Neuron (in vitro differentiated cells): ENCODE measurements around the gene DEAF1.

Source experiments
- H2AFZ ChIP-seq: one replicate; pipeline ENCODE4 v1.6.1; 2013; ENCODE audit warnings: low read depth, mild to moderate bottlenecking, inconsistent platforms, low read length, moderate library complexity
- H3K27me3 ChIP-seq: one replicate; pipeline ENCODE4 v1.6.1; 2013; ENCODE audit warnings: low read length; ENCODE audit not compliant: insufficient read depth
- H3K36me3 ChIP-seq: one replicate; pipeline ENCODE4 v1.6.1; 2013; ENCODE audit warnings: low read length; ENCODE audit not compliant: insufficient read depth
- H3K4me1 ChIP-seq: one replicate; pipeline ENCODE4 v1.6.1; 2013; ENCODE audit warnings: low read length; ENCODE audit not compliant: insufficient read depth
- H3K4me3 ChIP-seq: 2 replicates; pipeline ENCODE4 v1.5.1; 2013; ENCODE audit warnings: mild to moderate bottlenecking, low read length, moderate library complexity
- H3K9me3 ChIP-seq: one replicate; pipeline ENCODE4 v1.6.1; 2013; ENCODE audit warnings: low read length

Gene DEAF1

DNA sequence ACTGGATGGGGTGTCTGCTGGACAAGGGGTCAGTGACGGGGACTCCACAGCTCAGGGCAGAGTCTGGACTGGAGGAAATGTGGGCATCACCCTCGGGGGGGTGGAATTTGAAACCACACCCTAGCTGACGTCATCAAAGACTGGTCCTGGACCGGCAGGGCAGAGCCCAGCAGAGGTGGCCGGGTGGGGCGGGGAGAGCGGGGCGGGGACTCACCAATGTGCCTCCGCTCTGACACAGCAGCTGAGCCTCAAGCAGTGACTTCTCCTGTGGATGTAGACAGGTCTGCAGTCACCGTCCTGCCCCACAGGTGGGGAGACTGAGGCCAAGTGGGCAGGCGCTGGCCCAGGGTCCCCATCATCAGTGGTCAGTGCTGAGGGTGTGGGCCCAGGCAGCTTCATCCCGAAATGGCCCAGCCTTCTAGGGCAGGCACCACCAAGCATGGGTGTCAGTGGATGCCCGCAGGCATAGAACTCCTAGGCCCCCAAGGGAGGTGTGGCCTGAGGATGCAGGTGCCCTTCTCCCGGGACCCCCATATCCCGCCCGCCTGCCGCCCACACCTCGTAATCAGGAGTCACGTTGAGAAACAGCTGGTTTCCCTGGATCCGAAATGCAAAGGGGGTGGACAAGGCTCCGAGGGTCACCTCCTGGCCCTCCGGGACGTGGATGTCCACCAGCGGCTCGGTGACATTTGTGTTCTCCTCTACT is 70.9 kb downstream of the DEAF1 start:
- H3K36me3 ChIP-seq: peaks cover under 1% of the 10 kb centered on the region
- no peaks in the 10 kb centered on the region for H3K9me3 ChIP-seq
- no peak overlapping the region for H3K4me3 ChIP-seq
- H3K4me1 ChIP-seq: no peaks in the 10 kb centered on the region
- H3K27me3 ChIP-seq: no peaks in the 10 kb centered on the region
- no peak overlapping the region for H2AFZ ChIP-seq

DNA sequence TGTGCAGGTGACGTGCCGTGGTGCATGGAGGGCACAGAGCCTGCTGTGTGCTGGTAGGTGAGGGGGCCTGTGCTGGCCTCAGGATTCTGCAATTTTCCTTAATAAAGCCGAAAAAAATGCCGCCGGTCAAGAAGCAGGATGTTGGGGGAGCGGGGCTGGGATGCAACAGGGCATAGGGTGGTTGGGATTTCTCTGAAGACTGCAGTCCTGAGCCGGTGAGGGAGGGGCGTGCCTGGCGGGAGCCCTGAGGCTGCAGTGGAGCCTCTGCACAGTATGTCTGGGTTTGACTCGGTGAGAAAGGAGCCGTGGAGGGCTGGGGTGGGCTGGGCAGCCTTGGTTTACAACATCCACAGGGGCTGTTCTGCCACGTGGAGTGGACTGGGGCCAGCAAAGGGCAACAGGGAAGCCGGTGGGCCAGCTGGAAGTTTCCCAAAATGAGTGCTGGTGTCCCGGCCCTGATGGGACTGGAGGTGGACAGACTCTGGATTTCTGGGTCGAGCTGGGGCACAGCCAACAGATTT is 71.6 kb downstream of the DEAF1 start:
- Histone ChIP-seq H3K36me3 (peaks cover 2% of the 10 kb centered on the region), H3K9me3 (no peaks in the 10 kb centered on the region), H2AFZ (no peak overlapping the region), H3K4me1 (no peaks in the 10 kb centered on the region), H3K4me3 (no peak overlapping the region), H3K27me3 (no peaks in the 10 kb centered on the region)

DNA sequence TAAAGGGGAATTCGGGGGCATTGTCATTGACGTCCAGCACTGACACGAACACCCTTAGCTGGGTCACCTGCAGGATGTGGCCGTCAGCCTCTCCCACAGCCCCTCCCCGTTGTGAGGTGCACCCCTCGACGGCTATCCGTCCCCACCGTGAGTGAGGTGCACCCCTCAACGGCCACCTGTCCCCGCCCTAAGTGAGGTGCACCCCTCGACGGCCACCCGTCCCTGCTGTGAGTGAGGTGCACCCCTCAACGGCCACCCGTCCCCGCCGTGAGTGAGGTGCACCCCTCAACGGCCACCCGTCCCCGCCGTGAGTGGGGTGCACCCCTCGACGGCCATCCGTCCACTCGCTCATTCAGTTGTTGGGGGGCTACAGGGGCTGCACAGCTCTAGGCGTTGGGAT is 73.2 kb downstream of the DEAF1 start:
- Histone ChIP-seq H3K4me1 (no peaks in the 10 kb centered on the region), H3K36me3 (peaks cover 9% of the 10 kb centered on the region)

DNA sequence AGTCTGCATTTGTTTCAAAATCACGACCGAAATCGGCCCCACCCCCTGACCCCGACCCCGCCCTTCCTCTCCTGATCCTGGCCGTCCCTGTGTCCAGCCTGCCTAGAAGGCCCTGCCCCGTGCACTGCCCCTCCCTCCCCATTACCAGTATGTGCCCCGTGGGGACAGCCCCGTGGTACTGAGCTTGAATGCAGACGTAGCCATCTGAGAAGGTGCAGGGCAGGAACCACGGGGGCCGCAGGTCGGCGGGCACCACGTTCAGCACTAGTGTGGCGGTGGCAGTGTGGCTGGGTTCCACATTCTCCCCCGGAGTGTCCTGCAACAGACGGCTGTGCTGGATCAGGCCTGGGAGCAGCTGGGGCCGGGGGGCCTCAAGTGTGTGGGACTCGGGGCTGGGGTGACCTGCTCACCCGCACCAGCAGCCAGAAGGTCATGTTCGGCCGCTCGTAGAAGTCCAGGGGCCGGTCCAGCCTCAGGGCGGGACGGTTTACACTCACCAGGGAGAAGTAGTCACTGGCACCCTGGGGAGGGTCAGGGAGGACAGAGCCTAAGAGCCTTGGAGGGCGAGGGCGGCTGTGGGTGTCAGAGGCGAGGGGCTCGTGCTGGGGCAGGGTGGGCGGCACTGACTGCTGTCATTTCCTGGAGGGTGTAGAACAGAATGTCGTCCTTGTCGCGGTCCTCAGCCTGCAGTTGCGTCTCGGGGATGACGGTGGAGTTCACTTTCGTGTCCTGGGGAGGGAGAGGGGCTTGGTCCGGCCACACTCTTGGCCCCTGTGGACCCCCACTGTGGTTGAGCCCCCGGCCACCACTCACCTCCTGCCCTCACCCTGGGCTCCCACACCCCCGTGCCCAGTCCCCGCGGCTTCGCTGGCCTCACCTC is 73.8 kb downstream of the DEAF1 start:
- H3K36me3 ChIP-seq: peaks cover 9% of the 10 kb centered on the region
- H3K4me3 ChIP-seq: no peak overlapping the region
- H3K4me1 ChIP-seq: peaks cover under 1% of the 10 kb centered on the region
- no peaks in the 10 kb centered on the region for H3K27me3 ChIP-seq
- no peaks in the 10 kb centered on the region for H3K9me3 ChIP-seq
- H2AFZ ChIP-seq: no peak overlapping the region

More for the DNA sequence above, 73.2 kb downstream of the DEAF1 start:
- Histone ChIP-seq H2AFZ (no peak overlapping the region), H3K4me3 (no peak overlapping the region), H3K9me3 (no peaks in the 10 kb centered on the region), H3K27me3 (no peaks in the 10 kb centered on the region)

DNA sequence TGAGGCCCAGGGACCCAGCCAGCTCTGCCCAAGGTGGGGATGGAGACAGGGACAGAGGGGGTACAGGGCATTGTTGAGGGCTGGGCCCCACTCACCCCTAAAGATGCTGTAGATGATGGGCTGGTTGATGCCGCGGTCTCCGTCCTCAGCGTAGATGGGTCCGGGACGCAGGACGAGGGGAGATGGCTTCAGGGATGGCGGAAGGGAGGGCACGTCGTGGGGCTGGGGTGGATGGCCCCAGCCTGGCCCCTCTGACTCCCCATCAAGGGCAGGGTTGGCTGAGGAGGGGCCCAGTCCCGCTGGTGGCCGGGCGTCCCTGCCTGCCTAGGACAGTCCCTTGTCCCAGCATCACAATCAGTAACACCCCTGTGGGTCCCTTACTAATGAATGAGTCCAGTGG is 74.8 kb downstream of the DEAF1 start:
- no peak overlapping the region for H3K4me3 ChIP-seq
- H3K36me3 ChIP-seq: peaks cover 9% of the 10 kb centered on the region
- no peak overlapping the region for H2AFZ ChIP-seq
- no peaks in the 10 kb centered on the region for H3K9me3 ChIP-seq
- H3K27me3 ChIP-seq: no peaks in the 10 kb centered on the region
- peaks cover 6% of the 10 kb centered on the region for H3K4me1 ChIP-seq

DNA sequence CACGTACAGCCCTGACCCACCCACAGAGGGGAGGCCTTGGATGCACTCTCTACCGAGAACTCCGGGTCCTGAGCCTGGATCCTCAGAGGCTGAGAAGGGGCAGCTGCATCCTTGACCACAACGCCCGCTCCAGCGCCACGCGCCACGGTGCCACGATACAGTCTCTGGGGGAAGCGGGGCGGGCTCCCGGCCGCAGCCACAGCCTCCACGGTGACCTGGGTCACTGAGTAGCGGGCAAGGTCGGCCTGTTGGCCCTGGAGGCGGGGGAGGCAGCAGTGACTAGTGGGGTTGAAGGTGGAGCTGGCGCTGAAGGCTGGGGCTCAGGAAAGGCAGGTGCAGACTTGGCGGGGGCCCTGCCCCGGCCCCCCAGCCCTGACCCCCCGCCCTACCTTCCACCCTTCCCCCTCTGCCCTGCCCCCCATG is 75.4 kb downstream of the DEAF1 start:
- Histone ChIP-seq H3K4me1 (peaks cover 9% of the 10 kb centered on the region), H3K36me3 (peaks cover 9% of the 10 kb centered on the region), H3K4me3 (no peak overlapping the region), H3K9me3 (no peaks in the 10 kb centered on the region), H2AFZ (no peak overlapping the region), H3K27me3 (no peaks in the 10 kb centered on the region)

DNA sequence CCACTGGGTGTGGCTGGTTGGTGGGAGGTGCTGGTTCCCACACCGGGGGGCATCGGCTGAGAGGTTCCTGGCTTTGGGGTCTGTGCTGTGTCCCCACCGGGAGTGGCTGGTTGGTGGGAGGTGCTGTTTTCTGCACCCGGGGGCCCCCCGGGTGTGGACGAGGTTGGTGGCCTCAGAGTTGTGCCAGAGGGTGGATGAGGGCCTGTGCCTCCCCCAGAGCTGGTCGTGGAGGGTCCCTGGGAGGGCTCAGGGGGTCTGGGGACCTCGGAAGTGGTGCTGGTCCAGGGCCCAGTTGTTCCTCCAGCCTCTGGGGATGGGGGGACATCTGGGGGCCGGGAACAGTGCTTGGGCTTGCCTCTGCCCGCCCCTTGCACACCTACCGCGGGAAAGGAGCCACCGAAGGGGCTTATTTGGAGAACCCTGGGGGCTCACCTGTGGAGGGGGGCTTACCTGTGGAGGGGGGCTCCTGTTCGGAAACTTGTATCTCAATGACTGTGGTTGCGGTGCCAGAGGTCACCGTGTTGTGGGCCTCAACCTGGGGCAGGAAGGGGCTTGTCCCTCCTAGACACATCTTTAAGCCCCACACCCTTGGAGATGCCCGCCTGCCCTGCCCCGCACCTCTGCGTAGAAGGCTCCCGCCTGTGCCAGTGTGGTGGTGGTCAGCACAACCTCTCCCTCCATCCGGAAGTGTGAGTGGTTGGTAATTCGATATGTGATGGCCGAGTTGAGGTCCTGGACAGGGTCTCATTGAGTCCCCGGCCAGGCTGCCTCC is 76.0 kb downstream of the DEAF1 start:
- no peaks in the 10 kb centered on the region for H3K27me3 ChIP-seq
- no peak overlapping the region for H3K4me3 ChIP-seq
- H3K36me3 ChIP-seq: peaks cover 9% of the 10 kb centered on the region
- peaks cover 9% of the 10 kb centered on the region for H3K4me1 ChIP-seq
- H2AFZ ChIP-seq: no peak overlapping the region
- no peaks in the 10 kb centered on the region for H3K9me3 ChIP-seq

DNA sequence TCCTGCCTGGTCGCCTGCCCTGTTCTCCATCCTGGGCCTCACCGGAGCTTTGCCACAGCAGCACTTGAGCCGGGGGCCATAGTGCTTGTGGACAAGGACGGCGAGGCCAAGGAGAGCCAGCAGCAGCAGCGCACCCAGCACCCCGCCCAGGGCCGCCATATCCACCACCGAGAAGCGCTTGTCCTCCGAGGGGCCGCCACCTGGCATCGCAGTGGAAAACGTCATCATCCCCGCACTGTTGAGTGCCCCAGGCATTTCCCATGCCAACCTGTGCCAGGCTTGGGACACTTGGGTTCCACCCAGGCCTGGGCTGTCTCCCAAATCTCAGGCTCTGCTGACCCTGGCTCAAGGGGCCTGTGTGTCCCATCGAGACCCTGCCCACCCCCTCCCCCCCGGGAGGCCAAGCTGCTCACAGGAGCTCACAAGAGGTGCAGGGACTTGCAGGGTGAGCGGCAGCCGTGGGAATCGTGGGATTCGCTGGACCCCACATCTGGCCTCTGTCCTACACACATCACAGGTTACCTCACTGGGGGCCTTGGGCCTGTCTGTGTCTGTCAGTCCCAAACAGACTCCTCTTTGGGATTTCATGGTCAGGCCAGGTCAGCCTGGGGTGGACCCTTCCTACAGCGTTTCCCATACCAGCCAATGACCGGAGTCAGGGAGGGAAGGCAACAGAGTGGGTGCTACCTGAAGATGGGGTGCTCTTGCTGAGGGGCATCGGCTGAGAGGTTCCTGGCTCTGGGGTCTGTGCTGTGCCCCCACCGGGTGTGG is 76.9 kb downstream of the DEAF1 start:
- no peak overlapping the region for H3K4me3 ChIP-seq
- H2AFZ ChIP-seq: no peak overlapping the region
- no peaks in the 10 kb centered on the region for H3K9me3 ChIP-seq
- peaks cover 12% of the 10 kb centered on the region for H3K36me3 ChIP-seq
- H3K4me1 ChIP-seq: peaks cover 11% of the 10 kb centered on the region
- H3K27me3 ChIP-seq: no peaks in the 10 kb centered on the region

DNA sequence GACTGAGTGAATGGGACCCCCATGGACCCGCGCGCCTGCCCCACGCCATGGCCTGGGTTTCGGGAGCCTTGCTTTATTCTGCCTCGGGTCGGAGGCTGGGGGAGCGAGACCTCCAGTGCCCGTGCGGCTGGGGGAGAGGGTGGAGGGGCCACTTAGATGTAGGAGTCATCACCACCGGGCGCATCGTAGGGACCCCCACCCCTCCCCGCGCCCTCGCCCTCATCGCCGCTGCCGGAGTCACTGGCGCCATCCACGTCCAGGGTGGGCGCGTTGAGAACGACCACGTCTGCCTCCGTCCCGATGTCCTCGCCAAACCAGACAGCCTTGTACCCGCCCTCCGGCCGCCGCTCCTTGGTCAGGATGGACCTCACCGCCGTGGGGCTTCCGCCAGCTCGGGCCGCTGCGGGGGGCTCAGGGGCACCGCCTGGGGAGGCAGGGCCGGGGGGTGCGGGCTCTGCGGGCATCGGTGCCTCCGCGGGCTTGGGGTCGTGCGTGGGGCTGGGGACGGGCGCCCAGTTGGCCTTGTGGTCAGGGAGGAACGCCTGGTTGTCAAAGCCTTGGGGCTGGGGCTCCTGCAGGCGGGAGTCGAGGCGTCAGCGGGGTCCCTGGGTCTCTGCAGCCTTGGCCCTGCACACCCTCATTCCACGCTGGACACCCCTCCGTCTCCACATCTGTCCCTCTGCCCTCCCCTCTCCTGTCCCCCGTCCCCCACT is 77.7 kb downstream of the DEAF1 start:
- no peaks in the 10 kb centered on the region for H3K9me3 ChIP-seq
- H3K4me1 ChIP-seq: peaks cover 11% of the 10 kb centered on the region
- H3K4me3 ChIP-seq: no peak overlapping the region
- no peaks in the 10 kb centered on the region for H3K27me3 ChIP-seq
- no peak overlapping the region for H2AFZ ChIP-seq
- peaks cover 19% of the 10 kb centered on the region for H3K36me3 ChIP-seq

DNA sequence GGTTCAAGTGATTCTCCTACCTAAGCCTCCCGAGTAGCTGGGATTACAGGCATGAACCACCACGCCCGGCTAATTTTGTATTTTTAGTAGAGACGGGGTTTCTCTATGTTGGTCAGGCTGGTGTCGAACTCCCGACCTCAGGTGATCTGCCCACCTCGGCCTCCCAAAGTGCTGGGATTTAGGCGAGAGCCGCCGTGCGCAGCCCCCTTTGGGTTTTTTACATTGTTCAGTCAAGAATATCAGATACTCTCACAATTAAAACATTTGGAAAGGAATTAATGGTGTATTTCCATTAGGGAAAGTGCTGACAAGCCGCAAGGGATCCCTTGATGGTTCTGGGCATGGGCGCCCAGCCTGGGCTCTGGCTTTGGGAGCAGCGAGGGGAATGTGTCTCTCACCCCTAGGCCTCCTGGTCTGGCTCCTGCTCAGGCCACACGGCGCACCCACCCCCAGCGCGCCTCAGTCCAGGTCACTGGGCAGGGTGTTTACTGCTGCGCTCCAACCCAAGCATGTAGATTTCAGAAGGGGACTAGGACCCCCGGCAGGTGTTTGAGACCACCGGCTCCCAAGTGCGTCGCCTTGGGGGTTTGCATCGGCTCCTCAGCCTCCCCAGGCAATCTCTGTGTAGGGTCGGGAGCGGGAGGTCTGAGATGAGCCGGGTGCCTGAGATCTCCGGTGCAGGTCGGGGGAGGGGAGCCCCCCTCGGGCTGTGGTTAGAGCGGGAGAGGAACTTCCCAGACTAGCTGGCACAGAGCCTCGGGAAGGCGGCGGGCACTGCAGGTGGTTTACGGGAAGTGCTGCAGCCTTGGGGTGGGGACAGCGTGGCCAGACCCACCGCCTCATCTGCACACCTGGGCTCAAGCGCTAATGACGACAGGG is 78.5 kb downstream of the DEAF1 start:
- Histone ChIP-seq H3K36me3 (peaks cover 26% of the 10 kb centered on the region), H2AFZ (peak overlapping the region; percentile 3), H3K4me1 (peaks cover 11% of the 10 kb centered on the region), H3K9me3 (no peaks in the 10 kb centered on the region), H3K27me3 (no peaks in the 10 kb centered on the region), H3K4me3 (peak overlapping the region; percentile 62)

DNA sequence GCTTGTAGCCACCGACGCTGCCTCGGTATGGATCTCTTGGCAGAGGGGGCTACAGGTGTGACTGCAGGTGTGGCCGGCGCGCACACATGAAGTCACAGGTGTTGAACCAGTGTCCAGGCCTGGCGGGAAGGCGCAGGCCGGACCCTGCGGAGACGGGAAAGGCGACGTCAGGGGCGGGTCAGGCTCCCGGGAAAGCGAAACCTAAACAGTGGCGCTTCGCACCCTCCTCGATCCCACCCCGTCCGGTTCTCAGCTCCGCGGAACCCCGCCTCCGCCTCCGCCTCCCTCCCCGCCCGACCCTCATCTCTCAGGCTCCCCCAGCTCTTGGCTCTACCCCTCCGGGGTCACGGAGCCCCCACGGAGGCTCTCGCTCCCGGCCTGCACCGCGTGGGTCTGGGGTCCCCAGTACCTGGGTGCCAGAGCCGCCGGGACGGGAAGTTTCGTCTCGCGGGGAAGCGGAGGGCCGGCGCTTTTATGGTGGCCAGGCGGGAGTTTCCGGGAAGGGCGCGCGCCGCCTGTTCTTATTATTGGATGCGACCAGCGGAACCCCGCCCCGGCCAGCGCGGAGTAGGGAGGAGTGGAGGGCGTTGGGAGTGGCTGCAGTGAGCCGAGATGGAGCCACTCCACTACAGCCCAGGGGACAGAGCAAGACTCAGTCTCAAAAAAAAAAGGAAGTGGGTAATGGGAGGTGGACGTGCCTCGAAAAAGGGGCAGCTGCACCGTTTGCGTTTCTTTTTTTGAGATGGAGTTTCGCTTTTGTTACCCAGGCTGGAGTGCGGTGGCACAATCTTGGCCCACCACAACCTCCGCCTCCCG is 79.3 kb downstream of the DEAF1 start, which contains the start of gene IRF7:
IRF7 (minus strand) TSS at position 447 of the 816 bp plus-strand sequence. CDS start 586 bp downstream, outside the sequence.
- Histone ChIP-seq H3K4me3 (peak within 1 kb of the TSS; percentile 62), H2AFZ (peak within 1 kb of the TSS; percentile 3), H3K27me3 (no peaks in the 10 kb centered on the region), H3K36me3 (peaks cover 35% of the 10 kb centered on the region), H3K4me1 (peaks cover 11% of the 10 kb centered on the region), H3K9me3 (no peaks in the 10 kb centered on the region)
